Fibroblast of peridontal ligament (primary cell): Measurements from ENCODE around the gene CPS1.

Experiments used
- DNase-seq: peaks from one replicate; pipeline ENCODE4 v3.0.0-alpha.2; 2010; ENCODE audit errors: extremely low read depth

CPS1 gene

DNA sequence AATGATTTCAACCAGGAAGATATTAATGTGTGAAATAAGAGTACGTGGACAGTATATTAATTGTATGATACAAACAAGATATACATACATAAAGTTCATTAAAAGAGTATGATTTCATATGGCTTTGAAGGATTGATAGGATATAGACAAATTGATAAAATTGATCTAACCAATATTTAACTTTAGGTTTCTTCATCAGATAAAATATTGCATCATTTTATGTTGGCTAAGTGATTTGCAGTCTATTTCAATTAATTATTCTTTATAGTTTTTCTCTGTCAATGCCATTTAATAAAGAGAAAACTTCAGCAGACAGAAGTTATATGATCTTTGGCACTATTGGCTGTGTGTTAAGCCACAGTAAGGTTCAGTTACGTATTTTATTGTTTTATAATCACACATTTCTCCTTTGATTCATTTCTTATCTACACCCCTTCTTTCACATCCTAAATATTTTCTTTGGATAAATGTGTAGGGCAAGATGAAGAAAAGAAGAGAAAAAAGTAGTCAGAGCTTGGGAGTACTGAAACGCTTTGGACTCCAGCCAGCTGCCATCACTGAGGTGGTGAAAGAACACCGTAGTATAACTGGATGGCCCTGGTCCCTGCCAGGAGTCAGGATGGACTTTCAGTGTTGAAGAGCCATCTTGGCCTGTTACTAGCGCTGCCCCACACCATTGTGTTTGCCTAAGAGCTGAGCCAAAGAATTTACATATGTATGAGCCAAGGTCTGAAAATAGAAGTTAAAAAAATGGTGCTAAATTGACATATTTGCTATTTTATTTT lies 9.8 kb upstream of the CPS1 start:
- no peak for DNase-seq

DNA sequence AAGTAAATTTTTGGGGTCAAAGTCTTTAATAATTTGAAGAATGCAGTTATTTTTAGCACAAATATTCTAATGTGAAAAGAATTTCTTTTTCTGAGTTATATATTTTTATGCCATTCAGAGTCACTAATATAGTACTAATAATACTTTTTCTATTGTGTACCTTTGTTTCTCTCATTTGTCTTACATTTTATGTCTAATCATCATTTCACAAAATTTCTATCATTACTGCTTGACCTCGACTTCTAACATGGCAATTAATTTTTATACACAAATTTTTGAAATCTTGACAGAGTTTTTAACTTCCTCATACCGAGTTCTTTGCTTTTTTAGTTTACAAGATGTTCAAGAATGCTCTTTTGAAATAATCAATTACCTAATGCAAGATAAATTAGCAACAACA lies 8.4 kb upstream of the CPS1 start:
- no peak for DNase-seq

DNA sequence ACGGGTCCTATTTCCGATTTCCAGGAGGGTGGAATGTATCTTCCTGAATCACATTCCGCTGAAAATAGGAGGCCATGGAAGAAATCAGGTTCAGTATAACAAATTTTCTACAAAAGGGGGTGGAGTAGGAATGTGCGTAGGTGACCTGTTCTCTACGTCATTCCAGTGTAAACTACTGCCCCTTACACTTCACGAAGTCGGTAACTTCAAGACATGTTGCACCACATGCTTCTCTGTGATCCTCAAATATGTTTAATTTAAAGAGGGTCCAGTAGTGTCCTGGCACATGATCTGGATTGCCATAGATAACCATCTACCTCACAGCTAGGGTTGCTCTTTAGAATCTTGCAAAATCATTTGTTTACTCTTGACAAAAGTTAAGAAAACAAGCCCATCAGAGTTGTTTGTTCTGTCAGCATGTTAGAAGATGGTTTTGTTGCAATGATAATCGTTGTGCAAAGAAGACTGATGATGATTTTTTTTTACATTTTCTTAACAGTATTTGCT lies 7.5 kb upstream of the CPS1 start:
- DNase-seq: no peak

DNA sequence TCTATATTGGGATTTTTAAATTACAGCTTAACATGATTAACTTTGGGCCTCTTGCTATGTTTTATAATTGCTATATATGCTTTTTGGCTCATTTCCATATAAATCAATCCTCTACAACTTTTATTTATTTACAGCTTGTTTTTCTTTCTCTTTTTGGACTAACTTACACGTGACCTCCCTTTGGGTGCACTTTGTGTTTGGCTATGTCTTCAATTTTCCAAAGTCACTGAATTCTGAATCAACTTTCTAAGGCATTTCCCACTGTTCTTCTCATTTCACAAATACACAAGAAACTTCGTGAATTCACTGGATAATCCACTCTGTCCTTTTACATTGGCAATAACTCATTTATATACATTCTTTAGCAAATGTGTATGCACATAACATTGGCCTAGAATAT lies 5.4 kb upstream of the CPS1 start:
- DNase-seq: no peak

DNA sequence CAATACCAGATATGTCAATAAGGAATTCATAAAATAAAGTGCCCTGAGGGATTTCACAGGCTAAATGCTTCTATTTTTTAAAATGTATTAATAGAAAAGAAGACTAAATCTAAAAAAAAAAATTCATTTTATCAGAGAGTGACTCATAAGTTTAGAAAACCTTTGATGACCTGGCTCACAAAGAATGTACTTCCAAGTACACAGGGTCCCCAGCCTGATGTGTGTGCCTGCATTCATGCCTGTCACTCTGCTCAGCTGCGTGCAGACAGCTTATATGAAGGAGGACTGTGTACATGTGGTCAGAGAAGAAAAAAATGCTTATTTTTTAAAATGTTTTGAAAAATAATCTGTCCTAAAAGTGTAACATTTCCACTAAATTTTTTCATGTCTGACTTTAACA lies 3.0 kb upstream of the CPS1 start:
- DNase-seq: peak; percentile 11

DNA sequence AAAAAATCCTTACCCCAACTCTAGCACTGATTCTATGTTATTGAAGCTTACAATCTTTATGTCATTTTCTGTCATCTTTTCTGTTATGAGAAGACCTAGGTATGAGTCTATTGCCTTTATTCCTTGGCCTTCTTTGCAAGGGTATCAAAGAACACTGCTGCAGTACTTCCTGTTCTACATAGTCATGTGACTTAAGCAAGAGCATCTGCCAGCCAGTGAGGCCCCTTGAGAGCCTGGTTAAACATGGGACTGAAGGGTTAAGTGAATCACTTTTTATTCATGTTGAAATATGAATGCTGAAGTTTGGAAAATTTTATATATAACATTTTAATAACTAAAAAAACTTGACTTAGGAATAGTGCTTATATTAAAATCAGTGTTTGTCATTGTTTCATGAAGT lies 844 bp upstream of the CPS1 start:
- peak; percentile 8 for DNase-seq

DNA sequence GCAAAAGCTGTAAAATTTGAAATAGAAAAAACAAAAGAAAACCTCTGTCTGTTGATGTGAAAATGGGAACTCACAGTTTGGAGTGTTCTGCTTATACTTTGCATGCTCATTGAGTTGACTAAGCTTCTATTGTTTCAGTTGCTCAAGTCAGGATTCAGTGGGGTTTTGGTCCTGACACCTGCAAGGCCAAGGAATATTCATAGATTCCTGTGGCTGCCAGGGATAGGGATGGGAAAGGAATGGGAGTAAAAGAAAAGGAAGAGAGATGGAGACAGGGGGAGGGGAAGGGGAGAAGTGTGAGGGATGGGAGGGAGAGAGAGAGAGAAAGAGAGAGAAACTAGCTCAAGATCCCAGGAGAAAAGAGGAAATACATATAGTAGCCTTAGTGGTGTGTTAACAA lies 1.3 kb downstream of the CPS1 start:
- DNase-seq: no peak

DNA sequence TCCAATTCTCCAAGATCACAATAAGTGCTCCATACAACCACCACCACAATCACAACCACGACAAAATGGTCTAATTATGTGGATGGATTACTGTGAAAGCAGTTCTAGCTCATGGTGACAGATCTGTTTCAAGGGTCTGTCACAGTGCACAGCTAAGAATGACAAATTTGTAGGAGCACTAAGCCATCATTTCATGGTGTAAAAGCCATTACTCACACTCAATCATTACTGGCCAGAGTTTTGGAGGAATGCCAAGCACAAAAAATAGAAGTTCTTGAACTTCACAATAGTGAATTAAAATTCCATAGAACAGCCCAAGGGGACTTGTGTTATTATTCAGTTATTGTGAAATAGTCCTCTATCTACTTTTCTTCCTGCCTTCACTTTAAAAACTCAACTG lies 2.3 kb downstream of the CPS1 start:
- peak; percentile 71 for DNase-seq

DNA sequence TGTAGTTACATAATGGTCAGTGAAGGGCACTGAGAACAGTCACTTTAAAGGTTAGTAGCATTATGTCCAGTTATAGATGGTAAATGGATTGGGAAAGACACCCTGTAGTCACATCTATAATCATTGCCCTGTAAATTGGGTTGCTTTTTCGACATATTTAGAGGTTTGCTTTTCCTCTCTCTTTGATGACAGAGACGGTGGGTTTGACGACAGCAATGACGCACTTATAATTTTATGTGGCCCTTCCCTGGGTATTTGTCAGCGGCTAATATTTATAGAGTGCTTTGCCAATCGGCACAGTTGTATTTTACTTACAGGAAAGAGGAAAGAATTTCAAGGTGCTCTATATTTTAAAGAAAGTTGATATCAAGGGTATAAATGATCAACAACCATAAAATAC lies 2.8 kb downstream of the CPS1 start:
- DNase-seq: no peak

DNA sequence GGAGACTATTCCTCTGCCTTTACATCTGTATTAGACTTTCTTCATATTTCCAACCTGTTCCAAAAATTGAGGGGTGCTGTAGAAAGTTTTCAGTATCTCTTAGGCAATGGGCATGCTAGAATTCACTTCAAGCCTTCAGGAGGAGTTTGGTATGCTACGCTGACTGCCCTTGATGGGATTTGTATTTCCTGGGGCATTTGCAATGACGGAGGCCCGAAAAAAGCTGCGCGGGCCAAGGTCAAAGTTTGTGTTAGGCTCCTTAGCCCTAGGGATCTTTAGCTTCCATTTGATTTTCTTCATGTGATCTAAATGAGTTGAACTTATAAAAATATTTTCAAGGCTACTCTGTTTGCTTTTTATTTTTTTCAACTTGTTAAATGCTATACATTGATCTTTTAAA lies 5.1 kb downstream of the CPS1 start:
- no peak for DNase-seq

DNA sequence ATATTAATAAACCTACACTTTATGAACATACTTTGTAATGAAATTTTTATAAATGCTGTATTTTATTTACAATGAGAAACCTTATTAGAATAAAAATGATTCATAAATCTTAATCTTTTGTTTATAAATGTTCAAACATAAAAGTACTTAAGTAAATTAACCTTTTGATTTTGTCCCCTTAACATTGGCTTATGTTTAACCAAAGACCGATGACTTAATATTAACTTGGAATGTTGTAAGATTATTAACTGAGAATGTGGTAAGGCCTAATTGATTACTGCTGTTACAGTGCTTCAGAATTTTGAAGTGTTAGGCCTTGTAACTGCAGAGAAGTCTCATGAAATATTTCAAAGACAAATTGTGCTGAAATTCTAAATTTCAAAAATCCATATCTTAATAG lies 5.7 kb downstream of the CPS1 start:
- no peak for DNase-seq

DNA sequence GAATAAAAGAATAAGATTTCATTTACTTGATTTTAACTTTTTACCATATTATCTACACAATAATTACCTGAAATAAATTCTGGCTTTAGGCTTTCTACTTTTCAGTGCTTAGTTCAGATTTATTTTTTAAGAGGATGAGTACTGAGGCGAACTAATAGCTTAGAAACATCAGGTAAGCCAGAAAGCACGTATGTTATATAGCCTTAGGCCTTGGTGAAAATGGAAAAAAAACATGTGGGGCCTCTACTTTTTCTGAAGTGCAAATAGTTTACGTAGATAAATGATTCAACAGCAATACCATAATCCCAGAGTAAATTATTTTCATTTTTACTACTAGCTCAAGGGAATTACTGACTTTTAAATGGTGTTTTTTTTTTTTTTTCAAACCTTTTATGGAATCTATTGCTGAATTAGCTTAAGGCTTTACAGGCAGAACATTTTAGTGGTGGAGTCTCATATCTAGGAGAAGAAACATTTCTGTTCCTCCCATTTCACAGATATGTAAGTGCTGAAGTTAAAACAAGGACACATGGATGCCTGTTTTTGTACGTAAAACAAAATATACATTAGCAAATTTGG lies 6.2 kb downstream of the CPS1 start:
- DNase-seq: no peak

DNA sequence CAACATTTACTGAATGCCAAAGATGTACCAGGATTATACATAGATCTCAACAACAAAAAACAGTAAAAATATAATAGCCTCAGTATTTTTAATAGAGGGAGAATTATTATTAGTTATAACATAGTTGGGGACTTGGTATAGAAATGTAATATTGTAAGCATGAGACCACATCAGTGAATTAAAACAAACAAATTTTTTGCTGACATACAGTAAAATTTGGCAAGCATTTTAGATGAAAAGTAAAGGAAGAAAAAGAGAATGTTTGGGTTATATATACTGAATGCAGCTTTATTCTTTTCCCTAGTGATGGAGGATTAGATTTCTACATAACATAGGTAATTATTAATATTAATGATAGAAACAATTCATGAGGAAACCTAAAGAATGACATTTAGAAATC lies 10.9 kb downstream of the CPS1 start:
- DNase-seq: no peak

DNA sequence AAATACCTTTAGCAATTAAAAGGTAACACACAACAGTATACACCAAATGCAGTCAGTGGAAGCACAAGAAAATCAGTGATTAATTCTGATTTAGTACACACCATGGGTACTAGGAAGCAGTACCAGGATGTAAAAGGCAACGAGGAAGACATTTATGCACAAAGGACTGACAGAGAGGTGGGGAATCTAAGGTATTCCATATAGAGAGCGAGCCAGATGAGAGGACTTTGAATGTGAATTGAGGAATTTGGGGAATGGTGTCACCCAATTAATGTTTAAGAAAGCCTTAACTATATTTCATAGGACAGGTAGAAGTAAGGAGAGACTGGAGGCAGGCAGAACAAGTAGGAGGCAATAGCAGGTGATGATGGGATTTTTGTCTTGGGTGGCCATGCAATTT lies 11.7 kb downstream of the CPS1 start:
- no peak for DNase-seq

DNA sequence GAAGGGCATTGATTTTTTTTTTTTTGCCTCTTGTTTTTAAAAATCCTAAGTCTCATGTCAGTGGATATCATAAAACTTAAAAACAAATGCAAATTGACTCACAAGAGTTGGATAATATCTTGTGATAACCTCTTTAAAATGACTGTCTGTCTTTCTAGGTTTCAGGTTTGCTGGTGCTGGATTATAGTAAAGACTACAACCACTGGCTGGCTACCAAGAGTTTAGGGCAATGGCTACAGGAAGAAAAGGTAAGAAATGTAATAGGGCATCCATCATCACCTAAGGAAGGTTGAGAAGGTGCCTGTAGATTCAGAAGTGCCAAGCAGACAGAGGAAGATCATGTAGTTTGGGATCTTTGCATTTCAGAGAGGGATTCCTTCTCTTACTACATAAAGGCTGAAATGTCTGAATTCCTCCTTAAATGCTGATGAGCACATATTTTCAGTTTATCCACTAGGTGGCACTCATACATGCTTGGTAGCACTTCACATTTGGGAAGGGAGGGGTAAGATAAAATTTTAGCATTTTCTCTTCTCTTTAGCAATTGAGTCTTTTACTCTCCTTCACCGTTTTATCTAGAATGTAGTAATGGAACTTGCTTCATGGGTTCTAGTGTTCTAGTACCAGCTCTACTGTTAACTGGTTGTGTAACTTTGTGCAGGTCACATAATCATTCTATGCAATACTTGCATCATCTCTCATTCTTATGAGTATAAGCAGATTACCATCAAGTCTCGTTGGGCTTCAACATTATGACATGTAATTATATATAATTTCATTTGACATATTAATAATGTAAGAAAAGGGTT lies 21.1 kb downstream of the CPS1 start:
- peak; percentile 77 for DNase-seq

DNA sequence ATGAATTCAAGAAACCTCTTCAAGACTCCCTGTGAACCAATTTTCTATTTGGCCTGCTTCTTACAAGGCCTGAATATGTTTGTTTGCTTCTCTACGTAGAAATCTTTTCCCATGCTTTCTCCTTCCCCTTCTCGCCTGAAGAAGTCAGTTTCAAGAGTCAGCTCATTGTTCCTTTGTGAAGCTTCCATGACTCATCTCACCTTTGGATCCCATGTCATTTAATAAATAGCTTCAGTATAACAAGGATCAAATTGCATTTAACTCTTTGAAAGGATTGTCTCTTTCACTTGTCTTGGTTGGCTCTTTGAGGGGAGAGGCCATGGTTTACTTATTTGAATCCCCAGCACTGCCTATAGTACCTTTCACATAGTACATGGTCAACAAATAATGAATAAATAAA lies 28.4 kb downstream of the CPS1 start:
- DNase-seq: no peak

DNA sequence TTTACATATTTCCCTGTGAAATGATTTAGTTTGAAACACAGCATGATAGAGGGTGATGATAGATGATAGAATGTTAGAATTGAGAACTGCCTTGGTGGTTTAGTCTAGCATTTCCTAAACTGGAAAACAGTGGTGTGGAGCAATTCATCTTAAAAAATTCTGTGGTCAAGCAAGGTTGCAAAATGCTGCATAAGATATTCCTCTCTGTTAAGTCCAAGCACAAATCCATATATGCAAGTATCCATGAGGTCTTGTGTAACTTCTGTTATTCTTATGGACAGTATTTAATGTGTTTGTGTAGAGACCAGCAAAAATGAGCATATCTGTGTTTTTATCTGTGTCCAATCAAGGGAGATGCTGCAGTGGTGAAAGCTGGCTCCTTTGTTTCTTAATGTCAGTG lies 30.0 kb downstream of the CPS1 start:
- peak; percentile 78 for DNase-seq

DNA sequence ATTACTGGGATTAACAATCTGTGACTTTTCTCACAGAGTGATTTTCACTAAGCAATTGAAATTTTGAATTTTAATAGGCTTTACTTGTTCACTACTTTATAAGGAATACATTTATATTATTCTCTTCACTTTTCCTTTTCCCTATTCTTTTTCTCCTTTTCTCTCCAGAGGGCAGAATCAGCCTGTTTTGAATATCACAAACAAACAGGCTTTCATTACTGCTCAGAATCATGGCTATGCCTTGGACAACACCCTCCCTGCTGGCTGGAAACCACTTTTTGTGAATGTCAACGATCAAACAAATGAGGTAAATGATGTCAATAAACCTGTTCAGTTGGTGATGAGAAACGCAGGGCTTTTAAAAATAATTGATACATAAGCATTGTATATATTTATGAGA lies 35.3 kb downstream of the CPS1 start:
- DNase-seq: no peak

DNA sequence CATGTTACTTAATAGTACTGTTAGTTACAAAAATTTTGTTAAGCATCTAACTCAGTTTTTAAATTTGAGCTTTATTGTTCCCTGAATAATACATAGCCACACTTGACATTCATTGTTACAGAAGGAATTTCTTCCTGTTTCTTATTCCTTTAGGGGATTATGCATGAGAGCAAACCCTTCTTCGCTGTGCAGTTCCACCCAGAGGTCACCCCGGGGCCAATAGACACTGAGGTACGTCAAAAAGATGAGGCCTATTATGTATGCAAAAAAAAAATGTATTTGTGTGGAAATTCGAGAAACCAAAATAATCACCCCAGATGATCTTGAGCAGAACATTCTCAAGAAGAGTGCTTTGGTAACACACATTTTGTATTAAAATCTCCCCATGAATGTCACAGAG lies 36.3 kb downstream of the CPS1 start:
- no peak for DNase-seq

DNA sequence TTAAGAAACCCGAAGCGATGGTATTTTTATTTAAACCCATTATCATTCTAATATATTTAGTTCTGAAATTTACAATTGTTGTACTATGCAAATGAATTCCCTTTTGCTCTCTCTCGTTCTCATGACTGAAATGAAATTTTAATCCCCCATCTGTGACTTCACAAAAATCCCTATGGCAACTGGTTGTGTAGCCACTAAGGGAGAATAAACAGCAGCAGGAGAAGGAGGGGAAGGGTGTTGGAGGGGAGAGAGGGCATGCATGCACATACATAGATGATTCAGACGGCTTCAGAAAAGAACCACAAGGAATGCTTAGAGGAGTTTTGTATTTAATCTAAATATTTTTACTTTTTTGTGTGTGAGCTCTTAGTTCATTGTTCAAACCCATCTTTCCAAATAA lies 36.8 kb downstream of the CPS1 start:
- peak; percentile 67 for DNase-seq

DNA sequence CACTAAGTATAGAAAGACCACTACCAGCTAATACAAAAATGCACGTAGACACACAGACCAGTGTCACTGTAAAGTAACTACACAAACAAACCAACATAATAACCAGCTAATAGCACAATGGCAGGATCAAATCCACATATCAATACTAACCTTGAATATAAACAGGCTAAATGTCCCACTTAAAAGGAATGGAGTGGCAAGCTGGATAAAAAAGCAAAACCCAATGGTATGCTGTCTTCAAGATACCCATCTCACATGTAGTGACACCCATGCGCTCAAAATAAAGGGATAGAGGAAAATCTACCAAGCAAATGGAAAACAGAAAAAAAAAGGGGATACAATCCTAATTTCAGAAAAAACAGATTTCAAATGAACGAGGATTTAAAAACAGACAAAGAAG lies 41.8 kb downstream of the CPS1 start:
- DNase-seq: no peak

DNA sequence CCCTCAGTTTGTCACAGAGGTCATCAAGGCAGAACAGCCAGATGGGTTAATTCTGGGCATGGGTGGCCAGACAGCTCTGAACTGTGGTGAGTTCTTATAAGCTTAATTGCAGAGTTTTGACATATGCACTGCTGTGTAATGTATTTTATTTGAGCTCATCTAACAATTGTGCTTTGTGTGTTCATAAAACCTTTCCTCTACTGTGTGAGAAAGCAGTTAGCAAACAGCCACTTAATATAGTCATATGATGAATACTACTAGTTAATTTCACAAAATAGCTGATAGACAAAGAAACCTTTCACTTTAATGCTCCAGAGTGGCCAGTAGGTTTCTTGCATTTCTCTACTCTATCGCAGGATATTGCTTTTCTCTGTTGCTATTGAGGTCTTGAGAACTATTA lies 43.1 kb downstream of the CPS1 start:
- DNase-seq: no peak

DNA sequence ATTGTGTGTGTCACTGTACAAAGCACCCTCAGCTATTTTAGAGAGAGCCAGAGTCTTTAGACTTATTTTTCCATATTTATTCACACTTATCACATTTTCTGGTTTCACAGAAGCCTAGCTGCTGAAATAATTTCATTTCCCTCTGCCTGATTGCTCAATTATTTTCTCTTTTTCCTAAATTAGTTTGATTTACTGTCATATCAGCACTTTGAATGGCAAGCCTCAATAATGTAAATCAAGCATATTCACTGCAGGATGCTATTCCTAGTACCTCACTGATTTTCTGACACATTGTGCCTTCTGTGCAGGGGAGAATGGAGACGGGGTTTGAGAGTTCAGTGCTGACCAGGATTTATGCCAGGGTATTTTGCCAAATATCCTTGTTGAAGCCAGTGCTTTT lies 48.3 kb downstream of the CPS1 start:
- DNase-seq: no peak
